NCI-H187 treated with DMSO at 0.1 percent for 48 hours (cell line): ENCODE results near the gene FGF18.

ENCODE experiments used
- DNase-seq: peaks from one replicate; lab custom pipeline; 2025; lab: John Stamatoyannopoulos, UW

Gene FGF18

DNA sequence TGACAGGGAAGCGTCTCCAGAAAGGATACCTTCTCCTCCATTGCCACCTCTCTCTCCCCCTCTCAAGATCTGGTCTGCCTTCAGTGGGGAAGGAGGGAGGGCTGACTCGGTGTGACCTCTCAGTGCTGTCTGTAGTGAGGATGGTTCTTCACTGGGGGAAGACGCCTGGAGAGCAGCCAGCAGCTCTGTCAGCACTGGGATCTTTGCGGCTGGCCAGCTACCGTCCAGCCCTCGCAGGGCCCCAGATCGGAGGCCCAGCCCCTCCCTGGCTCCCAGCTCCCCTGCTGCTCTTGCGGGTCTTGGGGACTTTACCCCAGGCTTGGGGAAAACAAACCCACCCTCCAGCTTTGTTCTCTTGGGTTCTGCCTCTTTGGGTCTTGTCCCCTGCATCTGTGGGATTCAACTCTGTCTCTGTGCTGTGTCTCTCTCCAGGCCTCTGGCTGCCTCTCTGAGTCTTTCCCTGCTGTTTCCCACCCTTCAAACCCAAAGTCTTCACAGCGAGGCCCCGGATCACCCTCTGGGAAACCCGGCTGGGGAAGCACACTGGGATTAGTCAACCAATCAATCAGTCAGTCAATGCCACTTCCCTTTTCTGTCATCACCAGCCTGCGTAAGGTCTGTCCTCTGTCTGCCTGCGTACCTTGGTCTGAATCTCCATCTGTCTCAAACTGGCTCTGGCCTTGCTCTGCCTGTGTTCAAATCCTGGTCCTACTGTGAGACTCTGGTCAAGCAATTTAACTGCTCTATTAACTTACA is 23.0 kb downstream of the FGF18 start:
- DNase-seq: no peak

DNA sequence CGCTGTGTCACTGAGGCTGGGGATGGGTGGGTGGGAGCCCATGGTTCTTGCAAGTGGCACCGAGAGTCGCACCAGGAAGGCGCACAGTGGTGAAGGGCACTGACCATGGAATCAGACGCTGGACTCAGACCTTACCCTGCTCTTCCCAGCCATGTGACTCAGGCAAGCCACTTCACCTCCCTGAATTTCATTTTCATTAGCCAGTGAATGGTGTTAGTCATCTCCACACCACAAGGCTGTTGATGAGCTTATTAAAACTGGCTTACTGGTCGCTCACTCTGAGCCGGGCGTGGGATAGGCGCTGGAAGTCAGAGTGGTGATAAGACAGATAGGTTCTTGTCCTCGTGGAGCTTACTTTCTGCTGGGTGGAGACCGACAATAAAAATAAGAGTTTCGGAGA is 25.1 kb downstream of the FGF18 start:
- DNase-seq: no peak

DNA sequence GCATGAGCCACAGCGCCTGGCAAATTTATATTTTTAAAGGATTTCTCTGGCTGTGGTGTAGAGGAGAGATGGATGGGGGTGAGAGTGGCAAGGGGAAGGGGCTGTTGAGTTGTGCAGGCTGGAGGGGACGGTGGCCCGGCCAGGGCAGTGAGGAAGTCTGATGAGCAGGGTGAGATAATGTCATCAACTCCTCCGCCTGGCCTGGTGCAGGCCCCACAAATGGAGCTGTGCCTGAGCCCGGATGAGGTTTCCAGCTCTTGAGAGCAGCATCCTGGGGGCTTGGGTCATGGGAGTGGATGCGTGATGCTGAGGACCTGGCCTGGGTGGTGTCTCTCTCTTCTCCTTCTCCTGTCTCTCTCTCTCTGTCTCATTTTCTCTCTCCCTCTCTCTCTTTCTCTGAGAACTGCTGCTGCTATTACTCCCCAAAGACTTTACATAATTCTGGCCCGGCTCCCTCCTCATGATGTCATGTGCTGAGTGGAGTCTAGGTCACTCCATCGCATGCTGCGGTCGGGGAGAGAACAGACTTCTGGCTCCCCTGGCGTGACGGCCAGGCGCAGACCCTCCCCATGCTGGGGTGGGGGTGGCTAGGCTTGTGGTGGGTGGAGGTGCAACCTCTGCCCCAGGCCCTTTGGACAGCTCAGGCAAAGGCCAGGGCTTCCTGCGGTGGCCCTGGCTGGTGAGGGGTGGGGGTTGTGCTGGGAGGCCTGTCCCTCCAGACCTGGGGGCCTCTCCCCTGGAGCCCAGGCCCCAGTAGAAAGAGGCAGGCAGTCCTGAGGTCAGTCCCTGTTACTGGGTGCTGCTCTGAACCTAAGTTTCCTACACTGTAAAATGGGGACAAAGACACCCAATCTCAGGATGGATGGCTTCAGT is 26.4 kb downstream of the FGF18 start:
- no peak for DNase-seq

DNA sequence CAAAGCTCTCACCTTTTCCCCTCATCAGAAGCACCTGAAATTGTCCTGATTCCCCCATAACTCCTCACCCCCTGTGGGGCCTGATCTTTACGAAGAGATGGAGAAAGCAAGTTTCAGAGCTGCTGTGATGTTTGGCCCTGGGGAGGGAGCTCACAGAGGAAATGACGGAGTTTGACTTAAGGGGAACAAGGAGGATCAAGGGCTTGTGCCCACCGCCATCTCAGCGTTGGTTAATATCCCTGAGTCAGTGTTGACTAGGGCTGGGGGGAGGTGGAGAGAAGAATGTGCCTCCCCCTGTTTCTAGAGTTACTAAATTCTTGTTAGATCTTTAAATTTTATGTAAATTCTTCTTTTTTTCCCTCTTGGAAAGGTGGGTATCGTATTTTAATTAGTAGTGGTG is 27.8 kb downstream of the FGF18 start:
- no peak for DNase-seq

DNA sequence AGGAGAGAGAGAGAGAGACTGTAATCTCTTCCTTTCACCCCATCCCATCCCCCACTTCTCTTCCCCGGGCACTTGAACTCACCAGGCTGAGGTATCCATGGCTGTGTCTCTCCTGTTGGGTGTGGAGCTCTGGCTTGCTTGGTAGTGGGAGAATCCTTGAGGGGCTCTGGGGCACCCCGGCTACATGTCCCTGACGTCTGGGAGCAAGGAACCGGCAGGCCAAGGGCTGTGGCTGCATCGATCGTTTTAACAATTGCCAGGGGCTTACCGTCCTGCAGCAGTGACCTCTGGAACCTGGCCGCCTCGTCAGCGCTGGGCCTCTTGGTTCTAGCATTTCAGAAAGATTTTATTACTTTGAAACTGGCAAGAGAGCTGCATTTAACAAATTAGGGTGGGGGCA is 30.0 kb downstream of the FGF18 start:
- DNase-seq: no peak

DNA sequence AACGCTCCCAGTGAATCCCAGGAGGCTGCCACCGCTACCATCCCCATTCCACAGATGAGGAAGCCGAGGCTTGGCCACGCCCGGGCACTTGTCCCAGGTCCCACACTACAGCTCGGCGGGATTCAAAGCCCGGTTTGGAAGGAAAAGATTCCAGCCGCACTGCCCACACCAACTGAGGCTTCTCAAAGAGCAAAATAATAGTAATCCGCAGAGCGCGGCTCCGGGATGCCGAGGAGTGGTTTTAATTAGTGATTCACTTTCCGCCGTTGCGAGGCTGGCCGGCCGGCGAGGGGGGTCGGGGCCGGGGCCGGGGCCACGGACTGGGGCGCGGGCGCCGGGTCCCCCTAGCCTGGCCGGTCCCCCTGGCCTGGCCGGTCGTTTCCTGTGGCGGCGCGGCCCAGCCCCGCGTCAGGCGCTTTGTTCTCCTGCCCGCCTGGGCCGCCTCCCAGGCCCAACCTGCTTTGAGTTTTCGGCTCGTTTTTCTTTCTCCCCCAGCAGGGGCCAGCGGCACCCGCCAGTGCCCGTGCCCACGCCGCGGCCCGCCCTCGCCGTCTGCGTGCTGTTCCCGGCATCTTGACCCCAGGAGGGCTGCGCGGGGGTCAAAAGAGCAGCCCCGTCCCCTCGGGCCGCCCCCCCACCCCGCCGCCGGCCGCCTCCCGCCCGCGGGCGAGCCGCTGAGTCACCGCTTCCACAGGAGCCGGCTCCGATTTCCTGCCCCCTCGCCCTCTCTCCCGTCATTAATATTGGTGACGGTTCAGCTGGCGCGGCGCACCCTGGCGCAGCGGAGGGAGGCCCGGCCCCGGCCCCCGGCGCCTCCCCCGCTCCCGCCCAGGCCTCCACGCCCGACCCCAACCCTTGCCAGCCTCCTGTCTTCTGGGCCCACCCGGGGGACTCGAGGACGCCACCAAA is 31.2 kb downstream of the FGF18 start:
- no peak for DNase-seq

DNA sequence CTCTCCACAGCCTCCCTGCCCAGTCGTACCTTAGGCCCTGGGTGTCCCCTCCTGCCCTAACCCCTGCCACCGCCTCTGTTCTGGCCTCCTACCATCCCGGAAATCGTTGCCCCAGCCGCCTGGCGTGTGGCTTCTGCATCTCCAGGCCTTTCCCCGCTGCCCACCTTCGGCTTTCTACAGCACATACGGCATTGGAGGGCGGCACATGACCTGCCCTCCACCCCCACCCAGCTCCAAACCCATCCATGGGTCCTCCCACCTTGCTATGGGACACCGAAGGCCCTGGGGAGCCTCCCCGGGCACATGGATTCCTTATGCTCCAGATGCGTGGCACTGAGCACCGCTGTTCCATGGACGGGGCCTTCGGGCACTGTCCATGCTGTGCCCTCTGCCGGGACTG is 32.0 kb downstream of the FGF18 start:
- no peak for DNase-seq

DNA sequence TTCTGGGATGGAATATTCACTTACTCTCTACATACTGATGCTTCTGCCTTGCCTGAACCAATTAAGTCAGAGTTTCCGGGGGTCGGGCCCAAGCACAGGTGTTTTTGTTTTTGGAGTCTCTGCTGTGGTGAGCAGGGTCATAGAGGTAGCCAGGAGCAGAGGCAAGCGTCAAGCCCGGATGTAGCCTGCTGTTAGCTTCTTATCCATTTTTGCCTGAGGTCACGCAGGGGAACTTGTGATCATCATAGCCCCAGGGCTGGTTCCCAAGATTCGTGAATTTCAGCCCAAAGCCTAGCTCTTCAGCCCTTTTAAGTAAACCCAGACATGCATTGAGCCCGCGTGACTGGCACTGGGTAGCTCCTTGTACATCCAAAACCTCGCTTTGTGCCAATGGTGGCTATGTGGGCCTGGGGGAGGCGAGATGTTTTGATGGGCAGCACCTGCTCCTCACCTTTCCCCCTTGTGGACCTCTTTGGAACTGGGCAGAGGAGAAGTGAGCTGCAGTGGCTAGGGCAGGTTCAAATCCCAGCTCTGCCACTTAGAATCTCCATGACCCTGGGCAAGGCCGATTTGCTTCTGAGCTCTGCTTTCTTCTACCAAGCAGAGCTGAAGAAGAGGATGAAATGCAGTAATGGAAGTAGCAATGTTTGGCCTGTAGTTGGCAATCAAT is 33.7 kb downstream of the FGF18 start:
- no peak for DNase-seq

DNA sequence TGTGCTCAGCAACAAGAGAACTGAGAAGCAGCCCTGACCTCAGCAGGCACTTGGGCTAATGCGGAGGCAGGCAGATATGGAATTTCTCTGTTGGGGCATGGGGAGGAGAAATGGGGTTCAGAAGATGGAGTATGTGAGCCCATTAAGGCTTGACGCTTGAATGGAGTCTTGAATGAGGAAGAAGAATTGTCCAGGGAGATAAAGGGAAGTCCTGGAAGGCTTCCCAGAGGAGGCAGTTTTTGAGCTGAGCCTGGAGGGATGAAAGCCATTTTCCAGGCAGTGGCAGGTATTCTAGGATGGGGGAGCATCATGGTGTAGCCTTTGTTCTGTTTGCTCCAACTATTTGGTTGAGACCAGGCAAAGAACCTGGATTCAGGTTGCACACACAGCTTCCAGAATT is 34.5 kb downstream of the FGF18 start:
- no peak for DNase-seq

DNA sequence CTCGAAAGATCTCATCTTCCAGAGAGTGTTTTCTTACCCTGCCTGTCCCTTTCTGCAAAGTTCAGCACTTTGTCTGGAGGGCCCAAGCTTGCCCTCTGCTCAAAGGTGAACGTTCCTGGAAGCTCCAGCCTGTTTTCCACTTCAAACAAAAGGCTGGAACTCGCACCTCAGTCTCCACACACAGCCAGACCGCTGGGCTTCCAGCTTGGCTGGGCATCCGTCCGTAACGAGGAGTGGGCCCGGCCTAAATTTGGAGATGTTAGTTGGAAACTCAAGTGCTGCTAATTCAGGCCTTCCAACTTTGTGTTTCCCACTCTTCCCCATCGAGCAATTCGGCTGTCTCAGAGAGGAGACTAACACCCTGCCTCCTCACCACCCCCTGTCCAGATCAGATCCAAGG is 35.1 kb downstream of the FGF18 start:
- DNase-seq: no peak

DNA sequence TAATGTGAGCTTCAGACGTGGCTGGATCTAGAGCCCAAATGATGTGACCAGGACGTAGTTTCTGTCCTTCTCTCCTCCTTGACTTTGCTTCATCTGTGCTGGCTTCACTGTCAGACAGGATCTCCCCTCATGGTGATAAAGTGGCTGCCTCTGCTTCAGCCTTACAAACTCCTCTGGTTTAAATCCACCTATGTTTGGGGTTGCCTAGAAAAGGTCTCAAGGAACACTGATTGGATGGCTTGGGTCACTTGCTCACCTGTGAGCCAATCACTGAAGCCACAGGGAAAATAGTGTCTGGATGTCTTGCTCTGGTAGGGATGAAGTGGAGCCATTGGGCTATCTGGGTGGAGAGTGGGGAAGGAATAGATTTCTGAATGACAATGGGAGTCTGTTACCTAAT is 36.1 kb downstream of the FGF18 start:
- DNase-seq: no peak

DNA sequence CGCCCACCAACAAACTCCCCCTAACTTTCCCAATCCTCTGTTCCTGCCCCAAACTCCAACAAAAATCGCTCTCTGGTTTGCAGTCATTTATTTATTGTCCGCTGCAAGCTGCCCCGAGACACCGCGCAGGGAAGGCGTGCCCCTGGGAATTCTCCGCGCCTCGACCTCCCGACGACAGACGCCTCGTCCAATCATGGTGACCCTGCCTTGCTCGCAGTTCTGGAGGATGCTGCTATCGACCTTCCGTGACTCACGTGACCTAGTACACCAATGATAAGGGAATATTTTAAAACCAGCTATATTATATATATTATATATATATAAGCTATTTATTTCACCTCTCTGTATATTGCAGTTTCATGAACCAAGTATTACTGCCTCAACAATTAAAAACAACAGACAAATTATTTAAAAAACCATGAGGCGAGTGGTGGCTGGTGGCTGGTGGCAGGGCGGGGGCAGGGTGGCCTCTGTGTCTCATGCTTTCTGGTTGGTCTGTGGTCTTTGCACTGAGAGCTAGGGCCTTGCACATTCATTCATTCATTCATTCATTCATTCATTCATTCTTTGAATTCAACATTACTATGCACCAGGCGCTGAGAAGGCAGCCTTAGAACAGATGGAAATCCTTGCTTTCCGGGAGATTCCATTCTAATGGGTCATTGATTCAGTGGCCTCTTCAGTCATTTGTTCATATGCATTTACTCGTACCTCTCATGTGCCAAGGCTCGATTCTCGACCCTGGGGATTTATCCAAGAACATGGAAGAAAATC is 37.9 kb downstream of the FGF18 start:
- DNase-seq: no peak

DNA sequence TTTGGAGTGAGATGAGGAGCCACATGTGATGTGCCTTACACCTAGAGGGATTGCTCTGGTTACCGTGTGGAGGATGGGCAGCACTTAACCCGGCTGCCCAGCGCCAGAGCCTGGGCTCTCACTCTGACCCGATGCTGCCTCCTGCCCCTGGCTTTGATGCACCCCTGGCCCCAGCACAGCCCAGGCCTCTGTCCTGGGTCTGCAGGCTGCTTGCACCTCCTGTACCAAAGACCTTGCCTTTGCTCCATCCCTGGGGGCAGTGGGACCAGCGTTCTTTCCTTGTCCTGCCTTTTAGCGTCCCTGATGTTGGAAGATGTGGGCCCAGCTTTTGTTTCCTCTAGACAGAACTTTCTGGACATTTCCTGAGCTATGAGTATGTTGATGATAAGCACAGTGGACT is 40.4 kb downstream of the FGF18 start:
- no peak for DNase-seq

DNA sequence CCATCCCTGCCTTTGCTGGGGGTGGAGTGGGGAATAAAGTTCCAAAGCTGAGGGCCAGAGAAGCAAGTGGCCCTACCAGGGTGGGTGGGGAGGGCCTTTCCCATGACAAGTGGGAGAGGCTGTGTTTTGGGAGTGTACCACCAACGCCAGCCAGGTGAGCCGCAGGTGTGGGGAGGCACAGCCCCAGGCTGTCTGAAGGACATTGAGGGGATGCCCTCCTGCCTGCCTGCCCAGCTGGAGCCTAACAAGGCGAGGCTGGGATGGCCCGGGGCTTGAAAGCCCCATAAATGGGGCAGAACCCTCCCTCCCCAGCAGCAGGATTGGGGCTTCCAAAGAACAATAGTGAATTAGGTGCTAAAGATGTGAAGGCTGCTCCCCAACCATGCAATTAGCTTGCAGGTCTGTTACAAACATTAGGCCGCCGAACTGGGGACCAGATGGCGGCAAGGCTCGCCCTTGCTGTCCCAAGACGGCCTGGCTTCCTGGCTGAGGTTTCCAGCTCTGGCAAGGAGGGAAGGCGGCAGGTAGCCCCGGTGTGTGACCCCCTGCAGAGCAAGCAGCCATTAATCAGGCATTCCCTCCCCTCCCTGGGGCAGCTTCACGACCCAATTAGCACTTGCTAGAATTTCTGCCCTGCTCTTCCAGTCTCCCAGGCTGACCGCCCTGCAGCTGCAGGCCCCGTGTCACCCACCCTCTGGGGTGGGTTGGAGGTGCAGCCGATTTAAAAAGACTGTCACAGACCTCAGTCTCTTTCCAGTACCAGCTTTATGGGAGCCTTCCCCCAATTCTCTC is 42.9 kb downstream of the FGF18 start:
- no peak for DNase-seq

DNA sequence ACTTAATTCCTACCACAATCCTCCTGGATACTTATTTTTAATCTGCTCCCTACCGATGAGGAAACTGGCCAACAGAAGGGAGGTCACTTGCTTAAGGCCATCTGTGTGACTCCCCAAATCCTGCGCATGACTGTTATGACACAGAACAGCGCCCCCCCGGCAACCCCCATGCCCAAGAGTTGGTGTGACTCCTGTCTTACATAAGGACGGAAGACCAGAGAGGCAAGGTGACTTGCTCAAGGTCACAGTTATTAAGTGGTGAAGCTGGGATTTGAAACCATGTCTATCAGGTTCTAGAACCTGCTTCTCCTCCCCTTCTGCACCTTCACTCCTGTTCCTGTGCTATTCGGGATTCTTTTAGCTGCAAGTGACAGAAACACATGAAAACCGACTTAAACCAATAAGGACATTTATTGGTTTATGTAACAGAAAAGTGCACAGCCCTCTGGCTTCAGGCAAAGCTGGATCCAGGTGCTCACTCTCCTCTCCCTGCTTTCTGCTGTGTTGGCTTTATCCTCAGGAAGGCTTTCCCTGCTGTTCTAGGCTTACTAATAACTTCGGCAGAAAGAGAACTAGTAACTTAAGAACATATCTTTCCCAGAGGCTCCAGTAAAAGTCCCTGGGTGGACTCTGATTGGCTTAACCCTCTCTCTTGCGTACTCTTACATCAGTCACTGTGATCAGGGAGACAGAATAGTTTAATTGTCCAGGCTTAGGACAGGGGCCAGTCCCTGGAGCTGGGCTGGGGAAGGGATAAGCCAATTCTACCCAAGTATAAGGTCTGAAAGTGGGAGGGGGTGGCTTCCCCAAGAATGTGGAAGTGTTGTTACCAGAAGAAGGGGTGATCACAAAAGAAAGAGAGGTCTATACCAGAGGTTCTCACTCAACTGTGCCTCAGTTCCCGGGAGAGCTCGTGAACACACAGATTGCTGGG is 43.7 kb downstream of the FGF18 start:
- DNase-seq: no peak

DNA sequence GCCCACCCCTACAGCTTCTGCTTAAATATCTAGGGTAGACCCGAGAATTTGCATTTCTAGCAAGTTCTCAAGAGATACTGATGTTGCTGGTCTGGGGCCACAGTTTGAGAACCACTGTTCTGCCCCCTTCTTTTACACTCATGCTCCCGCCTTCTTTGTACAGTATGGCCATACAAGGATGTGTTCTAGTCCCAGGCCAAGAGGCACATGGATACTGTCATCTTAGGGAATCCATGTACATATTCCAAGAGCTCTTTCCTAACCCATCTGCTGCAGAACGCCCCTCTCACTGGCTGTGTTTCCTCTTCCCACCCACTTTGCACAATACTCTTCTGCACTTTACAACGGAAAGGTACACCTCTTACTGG is 44.4 kb downstream of the FGF18 start:
- DNase-seq: no peak

DNA sequence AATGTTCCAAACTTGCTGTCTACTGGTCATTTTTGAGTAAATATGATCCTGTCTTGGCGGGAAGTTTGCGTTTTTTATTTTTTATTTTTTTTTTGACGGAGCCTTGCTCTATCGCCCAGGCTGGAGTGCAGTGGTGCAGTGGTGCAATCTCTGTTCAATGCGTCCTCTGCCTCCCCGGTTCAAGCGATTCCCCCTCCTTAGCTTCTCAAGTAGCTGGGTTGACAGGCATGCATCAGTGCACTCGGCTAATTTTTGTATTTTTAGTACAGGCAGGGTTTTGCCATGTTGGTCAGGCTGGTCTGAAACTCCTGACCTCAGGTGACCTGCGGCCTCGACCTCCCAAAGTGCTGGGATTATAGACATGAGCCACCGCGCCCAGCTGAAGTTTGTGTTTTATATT is 45.4 kb downstream of the FGF18 start:
- DNase-seq: no peak

DNA sequence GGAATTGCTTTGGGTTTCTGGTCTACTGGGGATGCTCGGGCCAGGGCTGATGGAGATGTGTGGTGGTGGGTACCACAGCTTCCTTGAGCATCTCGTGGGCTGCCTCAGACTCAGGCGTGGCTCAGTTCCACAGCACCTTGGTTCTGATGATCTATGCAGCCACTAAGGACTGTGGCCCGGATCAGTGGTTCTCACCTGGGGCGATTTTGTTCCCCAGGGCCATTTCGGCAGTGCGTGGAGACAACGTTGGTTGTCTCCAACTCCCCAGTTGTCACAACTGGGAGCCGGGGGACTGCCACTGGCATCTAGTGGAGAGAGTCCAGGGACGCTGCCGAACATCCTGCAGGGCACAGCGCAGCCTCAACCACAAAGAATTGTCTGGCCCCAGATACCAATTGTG is 47.7 kb downstream of the FGF18 start:
- DNase-seq: no peak

DNA sequence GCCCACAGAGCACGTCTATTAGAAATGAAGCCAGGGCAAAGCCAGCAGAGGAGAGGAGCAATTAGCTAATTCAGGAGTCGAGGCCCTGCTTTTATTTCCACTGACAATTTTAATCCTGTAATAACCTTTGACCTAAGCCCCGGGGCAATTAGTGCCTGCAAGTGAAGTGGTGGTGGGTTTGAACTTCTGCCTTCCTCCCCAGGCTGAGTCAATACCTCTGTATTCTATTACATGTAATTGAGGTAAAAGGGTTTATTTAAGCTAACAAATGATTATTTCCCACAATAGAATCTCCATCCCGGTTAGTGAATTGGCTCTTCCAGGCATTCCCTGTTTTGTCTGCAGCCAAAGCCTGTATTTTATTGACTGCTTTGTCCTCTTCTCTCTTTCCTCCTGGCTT is 49.9 kb downstream of the FGF18 start:
- no peak for DNase-seq
